ENCODE measurements around the gene CASQ1. TPM values are rescaled to one million over a fixed set of nuclear protein-coding genes. Genes with fewer than 3 reads are reported as not detected.

The CASQ1 gene
- total RNA-seq, 4 donors from 2014 or later, result 2.9 to 4.9 (median 4.6) TPM

- TF ChIP-seq POLR2A (IDR thresholded peaks at IDR 0.05; ENCODE audit: low read depth) (no peak), CTCF (IDR thresholded peaks at IDR 0.05) (no peak), EP300 (IDR thresholded peaks at IDR 0.05) (no peak), POLR2AphosphoS5 (IDR thresholded peaks at IDR 0.05) (no peak)
- H3K36me3 ChIP-seq, result no peaks in the 10 kb centered on the region
- no peak overlapping the region for H3K4me3 ChIP-seq
- H3K27me3 ChIP-seq, result no peaks in the 10 kb centered on the region
- 69% methylated on average over 15 of the region's 15 CpGs for WGBS
- no peak for DNase-seq (ENCODE audit: extremely low spot score)
- no peaks in the 10 kb centered on the region for H3K9me3 ChIP-seq
- intact Hi-C loops (cut with DNase I), result no loop called here
- H3K4me1 ChIP-seq, result no peaks in the 10 kb centered on the region
- no peak overlapping the region for H3K27ac ChIP-seq (replicated peaks in 1 of 4)
Measured at GRCh38 chr1:160169553-160170399, 20.6 kb upstream of the CASQ1 start.

GRCh38 chr1:160171354-160171753, 19.0 kb upstream of the CASQ1 start:
- no peaks in the 10 kb centered on the region for H3K36me3 ChIP-seq
- DNase-seq (ENCODE audit: extremely low spot score), result no peak
- intact Hi-C loops (cut with DNase I), result no loop called here
- 78% methylated on average over 4 of the region's 4 CpGs for WGBS
- TF ChIP-seq EP300 (IDR thresholded peaks at IDR 0.05) (no peak), CTCF (IDR thresholded peaks at IDR 0.05) (no peak), POLR2AphosphoS5 (IDR thresholded peaks at IDR 0.05) (no peak), POLR2A (IDR thresholded peaks at IDR 0.05; ENCODE audit: low read depth) (no peak)
- no peaks in the 10 kb centered on the region for H3K27me3 ChIP-seq
- H3K4me1 ChIP-seq, result no peaks in the 10 kb centered on the region
- no peak overlapping the region for H3K27ac ChIP-seq (replicated peaks in 1 of 4)
- no peak overlapping the region for H3K4me3 ChIP-seq
- H3K9me3 ChIP-seq, result no peaks in the 10 kb centered on the region

- H3K36me3 ChIP-seq, result no peaks in the 10 kb centered on the region
- H3K9me3 ChIP-seq, result no peaks in the 10 kb centered on the region
- H3K27ac ChIP-seq (replicated peaks in 1 of 4), result no peak overlapping the region
- no peak for DNase-seq (ENCODE audit: extremely low spot score)
- WGBS, result 73% methylated on average over 9 of the region's 9 CpGs
- no peaks in the 10 kb centered on the region for H3K4me1 ChIP-seq
- intact Hi-C loops (cut with DNase I), result no loop called here
- TF ChIP-seq CTCF (IDR thresholded peaks at IDR 0.05) (no peak), POLR2A (IDR thresholded peaks at IDR 0.05; ENCODE audit: low read depth) (no peak), EP300 (IDR thresholded peaks at IDR 0.05) (no peak), POLR2AphosphoS5 (IDR thresholded peaks at IDR 0.05) (no peak)
- no peaks in the 10 kb centered on the region for H3K27me3 ChIP-seq
- H3K4me3 ChIP-seq, result no peak overlapping the region
Measured at GRCh38 chr1:160171980-160172379, 18.4 kb upstream of the CASQ1 start.

- no peak overlapping the region for H3K4me3 ChIP-seq
- no peaks in the 10 kb centered on the region for H3K4me1 ChIP-seq
- H3K9me3 ChIP-seq, result no peaks in the 10 kb centered on the region
- no peak overlapping the region for H3K27ac ChIP-seq (replicated peaks in 1 of 4)
- H3K27me3 ChIP-seq, result no peaks in the 10 kb centered on the region
- H3K36me3 ChIP-seq, result no peaks in the 10 kb centered on the region
- intact Hi-C loops (cut with DNase I), result no loop called here
- TF ChIP-seq POLR2AphosphoS5 (IDR thresholded peaks at IDR 0.05), result no peak
- no peak for TF ChIP-seq CTCF (IDR thresholded peaks at IDR 0.05)
- no peak for TF ChIP-seq EP300 (IDR thresholded peaks at IDR 0.05)
- no peak for TF ChIP-seq POLR2A (IDR thresholded peaks at IDR 0.05; ENCODE audit: low read depth)
- WGBS, result 87% methylated on average over 2 of the region's 2 CpGs
- DNase-seq (ENCODE audit: extremely low spot score), result no peak
Measured at GRCh38 chr1:160177231-160177630, 13.1 kb upstream of the CASQ1 start.

Data from esophagus muscularis mucosa (tissue), 4 donors.